Measurements from ENCODE around the gene TUBB4A. TPM values are rescaled to one million over a fixed set of nuclear protein-coding genes. Genes with fewer than 3 reads are reported as not detected.

The TUBB4A gene
- polyA plus RNA-seq, 1 donor from 2014 or later = 17.8 TPM

- Histone ChIP-seq H3K4me3 (ENCODE audit: low read length) (no peak within 1 kb of the TSS), H3K9ac (ENCODE audit: low read length) (no peak within 1 kb of the TSS), H3K4me2 (ENCODE audit: low read length) (no peak within 1 kb of the TSS)
Observed at GRCh38 chr19:6481541-6482342, 20.4 kb downstream of the TUBB4A start, which contains the start of gene DENND1C. Gene DENND1C (minus strand): TSS chr19:6481787. CDS start chr19:6481695, 92 bp downstream.

More at GRCh38 chr19:6481541-6482342, 20.4 kb downstream of the TUBB4A start, which contains the start of gene DENND1C:
- H2AFZ ChIP-seq (ENCODE audit: low read depth, low read length) = no peak within 1 kb of the TSS
- H3K36me3 ChIP-seq (ENCODE audit: insufficient read depth, low read length) = no peaks in the 10 kb centered on the region
- H3K9me2 ChIP-seq (ENCODE audit: insufficient read depth, low read length) = no peaks in the 10 kb centered on the region
- H3F3A ChIP-seq (ENCODE audit: insufficient read depth, low read length, poor library complexity, severe bottlenecking) = no peaks in the 10 kb centered on the region
- H3K79me2 ChIP-seq (replicated peaks; ENCODE audit: insufficient read depth, low read length) = no peaks in the 10 kb centered on the region
- no peaks in the 10 kb centered on the region for H4K20me1 ChIP-seq (ENCODE audit: insufficient read depth)
- H3K27ac ChIP-seq (ENCODE audit: low read length) = no peak within 1 kb of the TSS
- H3K27me3 ChIP-seq (ENCODE audit: insufficient read depth, low read depth, low read length) = peaks cover under 1% of the 10 kb centered on the region
- no peak for TF ChIP-seq REST (IDR thresholded peaks at IDR 0.05; ENCODE audit: borderline replicate concordance)
- TF ChIP-seq TAF1 (IDR thresholded peaks at IDR 0.05; ENCODE audit: low read depth) = no peak
- TF ChIP-seq POLR2AphosphoS5 (IDR thresholded peaks at IDR 0.05) = no peak
- no peak for TF ChIP-seq EP300 (conservative IDR thresholded peaks at IDR 0.05; ENCODE audit: poor library complexity, severe bottlenecking)
- TF ChIP-seq CTCF (IDR thresholded peaks at IDR 0.05; ENCODE audit: poor library complexity, severe bottlenecking) = no peak
- TF ChIP-seq EZH2 (IDR thresholded peaks at IDR 0.05; ENCODE audit: borderline replicate concordance, insufficient read depth, low read length, poor library complexity, severe bottlenecking) = no peak
- TF ChIP-seq SMC3 (conservative IDR thresholded peaks at IDR 0.05; ENCODE audit: poor library complexity) = no peak
- TF ChIP-seq RAD21 (conservative IDR thresholded peaks at IDR 0.05) = no peak
- no peak for TF ChIP-seq MXI1 (conservative IDR thresholded peaks at IDR 0.05; ENCODE audit: poor library complexity, severe bottlenecking)
- H3K9me3 ChIP-seq (ENCODE audit: low read length) = no peaks in the 10 kb centered on the region

Measured in neural cell (in vitro differentiated cells).